Eye (tissue), 1 donor: Measurements from ENCODE around the gene DLGAP1.
A peak's percentile ranks its signal among the peaks of the same experiment; 100 is the strongest.

Source experiments
- DNase-seq: peaks from one replicate; pipeline ENCODE4 v3.0.0-alpha.2; 2015

Gene DLGAP1

DNA sequence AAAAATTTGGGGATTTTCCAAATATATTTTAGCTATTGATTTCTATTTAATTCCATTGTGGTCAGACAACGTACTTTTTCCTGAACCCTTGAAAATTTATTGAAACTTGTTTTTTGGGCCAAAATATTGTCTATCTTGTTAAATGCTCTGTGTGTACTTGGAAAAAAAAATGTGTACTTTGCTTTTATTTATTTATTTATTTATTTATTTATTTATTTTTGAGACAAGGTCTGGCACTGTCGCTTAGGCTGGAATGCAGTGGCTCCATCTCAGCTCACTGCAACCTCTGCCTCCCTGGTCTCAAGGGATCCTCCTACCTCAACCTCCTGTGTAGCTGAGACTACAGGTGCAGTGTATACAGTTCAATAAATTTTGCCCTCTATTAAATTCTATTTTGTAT is 910.6 kb downstream of the DLGAP1 start:
- no peak for DNase-seq

- DNase-seq: no peak
These were observed 913.3 kb downstream of the DLGAP1 start for GRCh38 chr18:3541549-3542386.

DNA sequence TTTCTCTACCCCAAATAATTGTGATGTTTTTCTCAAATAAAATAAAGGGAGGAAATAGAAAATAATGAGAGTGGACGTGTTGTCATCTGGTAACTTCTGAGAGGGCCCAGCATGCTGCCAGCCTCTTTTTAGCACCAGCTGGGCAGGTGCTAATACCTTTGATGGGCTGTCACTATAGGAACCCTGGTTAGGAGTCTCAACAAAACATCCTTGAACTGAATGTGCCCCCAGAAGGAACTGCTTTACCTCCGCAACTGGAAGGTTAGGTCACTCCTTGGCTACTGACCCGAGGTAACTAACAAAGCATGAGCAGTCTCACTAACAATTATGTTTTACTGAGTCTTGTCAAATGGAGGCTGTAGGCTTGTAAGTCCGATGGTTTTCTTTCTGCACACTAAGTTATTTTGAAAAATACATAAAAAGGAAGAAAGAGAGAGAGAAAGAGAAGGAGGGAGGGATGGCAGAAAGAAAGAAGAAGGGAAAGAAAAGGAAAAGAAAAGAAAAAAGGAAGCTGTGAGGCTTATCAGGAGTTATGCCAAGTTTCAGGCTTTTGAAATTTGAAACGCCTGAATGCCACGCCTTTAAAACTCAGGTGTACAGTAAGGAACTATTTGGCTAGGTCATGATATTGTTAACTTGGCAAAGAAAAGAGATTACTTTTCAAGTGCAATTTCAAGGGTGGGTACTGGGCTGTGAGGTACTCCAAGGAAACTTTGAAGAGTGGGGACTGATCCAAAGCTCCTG is 914.1 kb downstream of the DLGAP1 start:
- peak; percentile 18 for DNase-seq

- DNase-seq: peak; percentile 44
These were observed 916.0 kb downstream of the DLGAP1 start for GRCh38 chr18:3538954-3539617.

DNA sequence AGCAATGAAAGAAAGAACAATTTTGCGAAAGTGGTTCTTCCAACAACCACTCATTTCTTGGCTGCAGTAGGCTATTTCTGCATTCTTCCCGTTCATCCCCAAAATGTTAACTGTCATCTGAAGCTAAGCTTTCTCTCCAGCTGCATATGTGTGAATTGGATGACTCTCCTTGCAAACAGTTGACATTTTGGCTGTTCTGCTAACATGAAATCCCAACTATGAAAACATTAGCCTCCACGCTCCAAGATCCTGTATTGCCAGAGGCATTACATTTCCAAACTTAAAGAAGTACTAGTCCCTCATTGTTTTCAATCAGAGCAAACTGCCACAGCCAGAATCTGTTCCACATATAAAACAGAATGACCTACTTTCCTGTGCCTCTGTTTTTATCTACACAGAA is 916.7 kb downstream of the DLGAP1 start:
- DNase-seq: peak; percentile 65

- DNase-seq: no peak
These were observed 924.3 kb downstream of the DLGAP1 start for GRCh38 chr18:3530807-3531206.

DNA sequence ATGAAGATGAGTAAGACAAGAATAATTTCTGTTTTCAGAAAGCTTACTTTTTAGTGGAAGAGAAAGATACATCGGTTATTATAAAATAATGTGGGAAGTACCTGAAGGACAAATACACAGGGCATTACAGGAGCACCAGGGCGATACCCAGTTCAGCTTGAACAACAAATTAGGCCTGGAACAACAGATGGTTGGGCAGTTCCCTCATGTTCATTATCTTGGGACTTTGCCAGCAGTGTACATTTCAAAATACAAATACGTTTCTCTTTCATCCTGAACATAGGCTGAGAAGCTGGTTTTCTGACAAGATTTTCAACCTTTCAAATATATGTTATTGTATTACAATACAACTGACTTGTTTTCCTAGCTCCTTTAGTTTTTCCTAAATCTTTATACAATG is 925.5 kb downstream of the DLGAP1 start:
- peak; percentile 20 for DNase-seq

DNA sequence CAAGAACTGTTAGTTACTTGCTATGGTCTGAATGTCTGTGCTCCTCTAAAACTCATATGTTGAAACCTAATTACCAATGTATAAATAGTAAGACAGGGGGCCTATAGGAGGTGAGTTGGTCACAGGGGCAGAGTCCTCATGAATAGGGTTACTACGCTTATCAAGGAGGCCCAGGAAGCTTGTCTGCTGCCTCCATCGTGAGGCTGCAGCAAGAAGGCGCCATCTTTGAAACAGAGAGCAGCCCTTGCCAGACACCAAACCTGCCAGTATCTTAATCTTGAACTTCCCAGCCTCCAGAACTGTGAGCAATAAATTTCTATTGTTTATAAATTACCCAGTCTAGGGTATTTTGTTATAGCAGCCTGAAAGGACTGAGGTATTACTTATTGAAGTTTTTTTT is 926.0 kb downstream of the DLGAP1 start:
- no peak for DNase-seq

GRCh38 chr18:3528231-3528630 is 926.9 kb downstream of the DLGAP1 start:
- no peak for DNase-seq

DNA sequence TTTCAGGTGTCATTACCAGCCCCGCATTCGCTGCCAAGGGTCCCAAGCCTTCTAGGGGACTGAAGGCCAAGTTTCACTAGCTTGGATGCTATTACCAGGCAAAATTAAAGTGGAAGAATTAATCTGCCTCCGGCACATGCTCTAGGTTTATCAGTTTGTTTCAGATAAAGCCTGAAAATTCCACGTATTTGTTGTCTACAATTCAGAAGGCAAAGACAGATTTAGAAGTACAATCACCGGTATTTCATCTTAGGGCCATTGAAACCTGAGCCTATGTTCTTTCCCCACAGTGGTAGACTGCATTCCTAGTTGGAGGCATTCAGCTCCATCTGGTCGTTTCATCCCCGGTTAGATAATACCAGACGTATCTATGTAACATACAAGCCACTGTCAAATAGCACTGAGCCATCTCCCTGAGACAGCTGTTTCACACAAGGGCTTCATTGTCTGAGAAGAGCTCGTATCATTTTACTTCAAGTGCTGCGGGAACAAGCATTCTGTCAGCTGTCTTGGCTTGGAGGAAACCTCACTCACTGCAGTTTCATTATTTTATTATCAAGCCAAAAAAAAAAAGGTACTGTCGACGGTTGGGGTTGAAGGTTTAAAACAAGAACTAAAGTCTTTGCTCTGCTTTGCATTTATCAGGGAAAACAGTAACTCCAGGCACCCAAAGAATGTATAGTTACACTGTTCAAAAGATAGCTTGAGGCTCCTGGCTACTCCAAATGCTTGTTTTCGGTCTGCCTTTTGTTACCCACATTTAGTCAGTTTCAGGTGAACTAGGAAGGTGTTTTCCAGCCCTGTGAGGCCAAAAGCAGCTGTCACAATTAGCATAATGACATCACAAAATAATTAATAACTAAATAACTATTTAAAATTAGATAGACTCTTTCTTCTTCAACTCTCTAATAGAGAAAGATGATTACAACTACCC is 928.4 kb downstream of the DLGAP1 start:
- peak; percentile 91 for DNase-seq

GRCh38 chr18:3525870-3526420 is 929.2 kb downstream of the DLGAP1 start:
- DNase-seq: peak; percentile 65

- DNase-seq: no peak
These were observed 930.4 kb downstream of the DLGAP1 start for GRCh38 chr18:3524706-3525105.

- DNase-seq: no peak
These were observed 934.6 kb downstream of the DLGAP1 start for GRCh38 chr18:3520230-3521085.

DNA sequence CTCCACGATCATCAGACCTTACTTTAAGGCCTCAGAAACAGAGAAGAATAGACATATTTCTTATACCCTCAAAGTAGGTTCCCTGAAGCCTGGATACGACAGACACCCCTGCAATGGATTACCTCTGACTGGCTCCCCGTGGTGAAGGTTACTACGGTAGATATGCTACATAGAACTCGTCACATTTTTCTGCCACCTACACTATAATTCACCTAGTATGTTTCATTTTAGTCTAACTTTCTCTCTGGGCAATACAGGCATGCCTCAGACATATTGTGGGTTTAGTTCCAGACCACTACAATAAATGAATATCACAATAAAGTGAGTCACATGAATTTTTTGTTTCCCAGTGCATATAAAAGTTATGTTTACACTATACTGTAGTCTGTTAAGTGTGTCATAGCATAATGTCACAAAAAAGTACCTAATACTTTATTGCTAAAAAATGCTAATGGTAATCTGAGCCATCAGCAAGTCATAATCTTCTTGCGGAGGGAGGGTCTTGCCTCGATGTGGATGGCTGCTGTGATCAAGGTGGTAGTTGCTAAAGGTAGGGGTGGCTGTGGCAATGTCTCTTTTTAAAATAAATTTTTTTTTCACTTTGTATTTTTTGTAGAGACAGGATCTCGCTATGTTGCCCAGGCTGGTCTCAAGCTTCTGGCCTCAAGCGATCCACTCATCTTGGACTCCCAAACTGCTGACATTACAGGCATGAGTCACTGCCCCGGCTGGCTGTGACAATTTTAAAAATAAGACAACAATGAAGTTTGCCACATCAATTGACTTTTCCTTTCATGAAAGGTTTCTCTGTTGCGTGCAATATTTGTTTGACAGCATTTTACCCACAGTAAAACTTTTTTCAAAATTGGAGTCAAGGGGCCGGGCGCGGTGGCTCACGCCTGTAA is 940.5 kb downstream of the DLGAP1 start:
- DNase-seq: no peak

- no peak for DNase-seq
These were observed 941.6 kb downstream of the DLGAP1 start for GRCh38 chr18:3513481-3513880.

GRCh38 chr18:3511980-3512379 is 943.1 kb downstream of the DLGAP1 start:
- DNase-seq: no peak

- no peak for DNase-seq
These were observed 944.2 kb downstream of the DLGAP1 start for GRCh38 chr18:3510896-3511295.

GRCh38 chr18:3510024-3510423 is 945.1 kb downstream of the DLGAP1 start:
- DNase-seq: no peak

- DNase-seq: peak; percentile 53
These were observed 946.2 kb downstream of the DLGAP1 start for GRCh38 chr18:3508576-3509549.
